Muscle of leg (tissue), 11 donors: ENCODE measurements around the gene EPOP. TPM values are rescaled to one million over a fixed set of nuclear protein-coding genes. Genes with fewer than 3 reads are reported as not detected.
A peak's percentile ranks its signal among the peaks of the same experiment; 100 is the strongest.

Experiments used
- DNase-seq: peaks from one replicate; pipeline ENCODE4 v3.0.0; 2013
- H3K27ac ChIP-seq: one replicate; pipeline ENCODE4 v1.5.1; 2013; ENCODE audit warnings: mild to moderate bottlenecking, low read length, control low read depth
- H3K27me3 ChIP-seq: one replicate; pipeline ENCODE4 v1.6.1; 2013; ENCODE audit warnings: low read length; ENCODE audit not compliant: control insufficient read depth, insufficient read depth
- H3K36me3 ChIP-seq: one replicate; pipeline ENCODE4 v1.6.1; 2013; ENCODE audit warnings: low read length; ENCODE audit not compliant: control insufficient read depth, insufficient read depth
- H3K4me1 ChIP-seq: one replicate; pipeline ENCODE4 v1.6.1; 2013; ENCODE audit warnings: low read length; ENCODE audit not compliant: control insufficient read depth, insufficient read depth
- H3K4me3 ChIP-seq: one replicate; pipeline ENCODE4 v1.5.1; 2013; ENCODE audit warnings: low read length, control low read depth
- H3K9me3 ChIP-seq: replicated peaks from 2 replicates; pipeline ENCODE4 v1.6.1; 2013; ENCODE audit warnings: low read depth, low read length; ENCODE audit not compliant: control insufficient read depth
- WGBS: methylation state at CpG from one replicate; pipeline ENCODE4 v1.1.5; 2013; ENCODE audit warnings: missing lambda C conversion rate; ENCODE audit not compliant: insufficient coverage; 5-methylcytosine and 5-hydroxymethylcytosine counted together
- polyA plus RNA-seq, 8 donors: library from polyadenylated mRNA; unstranded; fragments of 120-200 nt; gene quantifications; one replicate each; pipeline versions ENCODE4 v1.2.1 to v1.2.3, GENCODE V29; 2013; ENCODE audit warnings: inconsistent platforms in 1 of 8, low replicate concordance in 1 of 8; ENCODE audit not compliant: insufficient read length in 8 of 8, insufficient read depth in 1 of 8
- total RNA-seq: library from RNA; stranded (reverse); fragments of 120-200 nt; gene quantifications from one replicate; pipeline ENCODE4 v1.2.4, GENCODE V29; 2013

Gene EPOP
- total and polyA plus RNA-seq, 9 donors: 0.31 to 0.78 (median 0.41) TPM

DNA sequence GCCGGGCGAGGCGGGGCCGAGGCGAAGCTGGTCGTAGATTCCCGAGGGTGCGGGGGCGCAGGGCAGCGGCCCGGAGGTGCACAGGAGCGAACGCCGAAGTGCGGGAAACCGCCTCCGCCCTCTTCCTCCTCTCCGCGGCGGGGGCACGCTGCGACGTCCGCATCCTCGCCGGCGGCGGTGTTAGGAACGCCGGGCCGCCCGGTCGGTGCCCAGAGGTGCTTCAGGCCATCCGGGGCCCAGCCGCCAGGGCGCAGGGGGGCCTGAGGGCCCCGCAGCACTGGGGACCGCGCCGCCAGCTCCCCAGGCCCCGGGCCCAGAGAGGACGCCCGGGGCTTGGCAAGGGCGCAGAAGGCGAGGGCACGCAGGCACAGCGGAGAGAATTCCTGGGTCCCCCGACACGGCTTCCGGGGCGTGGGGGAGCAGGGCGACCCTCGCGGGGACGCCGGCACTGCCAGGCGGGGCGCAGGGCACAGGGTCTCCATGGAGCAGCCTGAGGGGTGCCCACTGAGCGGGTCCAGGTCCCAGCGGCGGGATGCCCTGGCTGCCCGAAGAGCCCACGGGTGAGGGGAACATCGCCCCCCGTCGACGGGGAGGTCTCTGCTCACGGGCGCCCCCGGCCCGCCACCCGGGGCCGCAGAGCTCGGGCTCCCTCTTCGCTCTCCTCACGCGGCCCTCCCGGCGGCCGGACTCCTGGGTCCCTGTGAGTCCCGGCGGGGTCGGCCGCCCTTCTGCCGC is 576 bp downstream of the EPOP start:
- Histone ChIP-seq H3K4me3 (peak overlapping the region; percentile 31), H3K36me3 (no peaks in the 10 kb centered on the region), H3K9me3 (no peaks in the 10 kb centered on the region), H3K27ac (no peak overlapping the region), H3K4me1 (peaks cover 10% of the 10 kb centered on the region), H3K27me3 (peaks cover 74% of the 10 kb centered on the region)
- WGBS: under 1% methylated on average over 85 of the region's 85 CpGs
- DNase-seq: peak; percentile 37

DNA sequence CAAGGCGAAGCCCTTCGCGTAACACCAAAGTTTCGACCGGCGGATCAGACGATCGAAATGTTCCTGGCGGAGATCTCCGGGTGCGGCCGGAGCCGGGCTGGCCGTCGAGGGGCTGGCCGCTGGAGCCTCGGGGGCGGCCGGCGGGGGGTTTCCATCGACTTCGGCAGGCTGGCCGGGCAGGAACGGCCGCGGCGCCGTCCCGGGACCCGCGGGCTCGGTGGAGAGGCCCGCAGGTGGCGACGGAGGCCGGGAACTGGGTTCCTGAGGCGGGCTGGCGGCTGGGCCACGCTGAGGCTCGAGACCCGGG is 1.1 kb downstream of the EPOP start:
- no peaks in the 10 kb centered on the region for H3K9me3 ChIP-seq
- no peak overlapping the region for H3K4me3 ChIP-seq
- peaks cover 79% of the 10 kb centered on the region for H3K27me3 ChIP-seq
- WGBS: under 1% methylated on average over 41 of the region's 41 CpGs
- peaks cover 10% of the 10 kb centered on the region for H3K4me1 ChIP-seq
- no peak overlapping the region for H3K27ac ChIP-seq
- H3K36me3 ChIP-seq: no peaks in the 10 kb centered on the region
- peak; percentile 63 for DNase-seq

DNA sequence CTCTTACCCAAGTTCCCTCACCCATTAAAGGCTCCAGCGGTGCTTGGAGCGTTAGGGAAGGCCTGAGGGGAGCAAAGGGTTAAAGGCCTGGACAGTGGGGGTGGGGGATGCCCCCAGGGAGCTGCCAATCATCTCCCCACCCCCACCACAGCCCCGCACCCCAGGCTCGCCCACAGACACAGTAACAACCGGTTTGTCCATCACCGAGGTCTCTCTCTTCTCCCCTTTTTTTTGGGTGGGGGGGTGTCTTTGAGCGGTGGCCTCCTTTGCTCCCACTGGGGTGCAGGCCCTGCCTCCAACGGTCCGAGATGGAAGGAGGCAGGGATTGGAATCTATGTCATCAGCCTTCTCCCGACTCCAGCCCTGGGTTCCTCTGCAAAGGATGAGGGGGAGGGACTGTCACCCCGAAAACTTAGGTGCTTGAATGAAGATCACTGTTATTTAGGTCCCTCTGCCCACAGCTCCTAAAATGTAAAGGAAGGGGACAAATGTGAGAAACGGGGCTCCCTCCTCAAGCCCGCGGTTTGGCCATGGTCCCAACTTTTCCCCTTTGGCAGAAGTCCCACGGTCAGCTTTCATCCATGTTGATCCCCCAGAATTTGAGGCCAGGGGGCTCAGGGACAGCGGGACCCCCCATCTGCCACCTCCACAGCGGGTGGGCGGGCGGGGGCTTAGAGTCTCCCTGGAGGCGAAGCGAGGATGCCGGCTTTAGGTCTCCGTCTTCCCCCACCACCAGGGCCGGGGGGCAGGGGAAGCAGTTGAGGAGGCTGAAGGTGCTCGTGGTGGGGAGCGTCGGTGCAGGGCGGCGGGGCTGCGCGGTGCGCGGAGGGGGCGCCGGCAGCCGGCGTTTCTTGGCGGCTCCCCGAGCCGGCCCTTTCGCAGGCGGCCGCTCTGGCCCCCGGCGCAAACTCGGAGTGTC is 1.7 kb downstream of the EPOP start:
- no peak for DNase-seq
- H3K4me1 ChIP-seq: peaks cover 10% of the 10 kb centered on the region
- WGBS: 3% methylated on average over 27 of the region's 46 CpGs
- no peak overlapping the region for H3K4me3 ChIP-seq
- no peaks in the 10 kb centered on the region for H3K36me3 ChIP-seq
- H3K27ac ChIP-seq: no peak overlapping the region
- H3K9me3 ChIP-seq: no peaks in the 10 kb centered on the region
- H3K27me3 ChIP-seq: peaks cover 85% of the 10 kb centered on the region

DNA sequence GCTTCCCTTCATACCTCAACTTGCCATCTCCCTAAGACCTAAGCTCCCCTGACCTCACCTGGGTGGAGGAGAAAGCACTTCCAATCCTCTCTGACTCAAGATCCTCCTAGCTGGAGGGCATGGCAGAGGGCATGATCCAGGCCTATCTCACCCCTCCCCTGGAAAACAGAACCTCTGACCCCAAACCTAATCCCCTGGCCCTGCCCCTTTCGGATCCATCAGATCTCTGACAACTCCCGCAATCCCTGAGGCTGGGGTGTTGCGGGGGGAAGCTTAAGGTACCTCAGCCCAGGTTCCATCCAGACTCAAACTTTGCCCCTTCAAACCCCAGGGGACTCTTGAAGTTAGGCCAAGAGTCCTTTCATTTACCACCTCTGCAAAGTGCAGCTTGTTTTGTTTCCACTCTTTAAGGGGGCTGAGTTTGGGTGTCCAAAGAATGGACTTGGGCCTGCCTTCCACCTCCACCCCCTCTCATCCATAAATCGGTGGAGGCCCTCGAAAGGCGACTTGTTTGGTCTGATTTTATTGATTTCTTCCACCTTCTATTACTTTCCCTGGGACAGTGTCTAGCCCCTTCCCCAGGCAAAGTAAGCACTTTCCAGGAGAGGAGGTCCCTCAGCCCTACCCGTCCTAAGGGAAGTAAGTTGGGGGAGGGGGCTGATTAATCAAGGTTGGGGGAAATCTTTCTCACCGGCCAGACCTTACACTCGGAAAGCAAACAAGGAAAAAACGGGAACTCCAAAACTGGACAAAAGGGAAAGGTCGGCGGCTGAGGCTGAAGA is 2.6 kb downstream of the EPOP start:
- Histone ChIP-seq H3K4me3 (no peak overlapping the region), H3K4me1 (peaks cover 7% of the 10 kb centered on the region), H3K27me3 (peaks cover 89% of the 10 kb centered on the region)

DNA sequence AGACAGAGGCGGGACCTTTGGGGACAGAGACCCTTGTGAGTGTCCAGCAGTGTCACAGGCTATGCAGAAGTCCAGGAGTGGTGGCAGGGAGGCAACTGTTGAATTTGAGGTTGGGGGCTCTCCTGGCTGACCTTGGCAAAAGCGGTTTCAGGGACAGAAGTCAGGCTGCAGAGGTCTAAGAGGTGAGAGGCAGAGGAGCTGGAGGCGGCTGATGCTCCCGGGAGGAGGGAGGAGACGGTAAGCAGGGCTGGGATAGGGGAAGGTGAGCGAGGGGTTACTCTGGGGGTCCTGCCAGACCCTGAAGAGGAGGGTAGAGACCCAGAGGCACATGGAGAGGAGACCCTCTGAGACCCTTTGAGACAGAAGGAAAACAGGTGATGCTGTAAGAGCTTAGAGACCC is 5.2 kb downstream of the EPOP start:
- Histone ChIP-seq H3K27me3 (peaks cover 70% of the 10 kb centered on the region), H3K9me3 (no peaks in the 10 kb centered on the region), H3K27ac (no peak overlapping the region), H3K36me3 (no peaks in the 10 kb centered on the region), H3K4me3 (no peak overlapping the region), H3K4me1 (peaks cover 6% of the 10 kb centered on the region)
- DNase-seq: no peak
- 4% methylated on average over 6 of the region's 6 CpGs for WGBS

More for the DNA sequence above, 2.6 kb downstream of the EPOP start:
- Histone ChIP-seq H3K27ac (no peak overlapping the region), H3K9me3 (no peaks in the 10 kb centered on the region), H3K36me3 (no peaks in the 10 kb centered on the region)
- 44% methylated on average over 6 of the region's 12 CpGs for WGBS
- no peak for DNase-seq

DNA sequence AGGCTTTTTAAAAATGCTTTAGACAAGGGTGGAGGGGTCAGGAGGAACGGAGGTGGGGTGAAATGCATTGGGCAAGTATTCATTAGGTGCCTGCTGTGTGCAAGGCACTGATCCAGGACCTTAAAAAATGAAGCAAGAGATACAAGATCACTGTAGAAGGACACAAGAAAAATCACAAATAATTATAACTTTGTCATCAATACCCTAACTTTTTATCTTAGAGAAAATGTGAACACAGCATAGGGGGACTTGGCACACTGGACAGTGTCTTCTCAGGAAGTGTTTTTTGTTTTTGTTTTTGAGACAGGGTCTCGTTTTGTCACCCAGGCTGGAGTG is 7.0 kb downstream of the EPOP start:
- 44% methylated on average over 1 of the region's 2 CpGs for WGBS
- Histone ChIP-seq H3K27ac (no peak overlapping the region), H3K27me3 (peaks cover 62% of the 10 kb centered on the region), H3K36me3 (no peaks in the 10 kb centered on the region), H3K4me1 (no peaks in the 10 kb centered on the region), H3K9me3 (no peaks in the 10 kb centered on the region), H3K4me3 (no peak overlapping the region)
- no peak for DNase-seq

DNA sequence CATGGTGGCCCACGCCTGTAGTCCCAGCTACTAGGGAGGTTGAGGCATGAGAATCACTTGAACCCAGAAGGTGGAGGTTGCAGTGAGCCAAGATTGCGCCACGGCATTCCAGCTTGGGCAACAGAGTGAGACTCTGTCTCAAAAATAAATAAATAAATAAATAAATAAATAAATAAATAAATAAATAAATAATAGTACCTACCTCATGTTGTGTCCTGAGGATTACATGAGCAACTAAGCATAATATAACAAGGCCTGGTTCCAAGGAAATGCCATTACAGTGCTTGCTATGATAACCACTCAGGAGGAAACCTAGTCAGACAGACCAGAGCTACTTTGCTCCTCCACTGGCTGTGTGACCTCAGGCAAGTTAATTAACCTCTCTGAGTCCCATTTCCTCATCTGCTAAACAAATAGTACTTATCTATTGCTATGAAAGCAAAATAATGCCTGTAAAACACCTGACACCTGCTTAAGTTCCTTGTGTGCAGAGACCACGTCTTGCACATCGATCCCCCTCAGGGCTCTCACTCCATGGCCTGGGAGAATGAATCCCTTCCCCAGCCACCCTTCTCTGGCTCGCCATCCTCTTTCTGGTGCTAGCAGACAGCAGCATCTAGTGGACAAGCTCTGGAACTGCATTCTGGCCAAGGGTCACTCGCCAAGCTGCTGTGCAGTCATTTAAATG is 7.5 kb downstream of the EPOP start:
- Histone ChIP-seq H3K4me3 (no peak overlapping the region), H3K27ac (no peak overlapping the region), H3K27me3 (peaks cover 58% of the 10 kb centered on the region), H3K4me1 (no peaks in the 10 kb centered on the region), H3K9me3 (no peaks in the 10 kb centered on the region), H3K36me3 (no peaks in the 10 kb centered on the region)
- DNase-seq: peak; percentile 75
- WGBS: 10% methylated on average over 2 of the region's 7 CpGs

DNA sequence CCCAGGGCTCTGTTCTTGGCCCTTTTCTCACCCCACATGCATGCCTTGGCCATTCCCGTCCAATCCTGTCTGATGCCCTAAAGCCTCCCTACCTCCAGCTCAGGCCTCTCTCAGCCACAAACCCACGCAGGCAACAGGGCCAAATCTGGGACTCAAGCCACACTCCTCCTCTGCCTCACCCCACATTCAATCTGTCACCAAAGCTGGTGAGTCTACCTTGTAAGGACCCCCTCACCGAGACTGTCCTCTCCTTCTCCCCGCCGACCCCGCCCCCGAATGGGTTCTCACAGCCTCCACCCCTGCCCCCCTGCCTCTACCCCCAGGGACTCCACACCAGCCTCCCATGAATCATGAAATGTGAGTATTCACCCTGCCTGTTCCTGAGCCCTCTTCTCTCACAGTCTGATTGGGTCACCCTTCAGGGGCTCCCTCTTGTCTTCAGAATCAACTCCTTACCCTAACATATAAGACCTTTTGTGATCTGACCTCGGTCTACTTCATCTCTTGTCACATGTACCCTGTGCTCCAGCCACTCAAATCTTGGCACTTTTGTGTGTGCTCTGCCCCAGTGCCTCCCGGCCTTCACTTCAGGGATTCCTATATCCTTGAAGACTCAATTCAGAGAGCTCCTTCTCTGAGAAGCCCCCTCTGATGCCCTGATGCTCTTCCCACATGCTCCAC is 10.7 kb downstream of the EPOP start:
- Histone ChIP-seq H3K4me3 (no peak overlapping the region), H3K27ac (no peak overlapping the region), H3K4me1 (no peaks in the 10 kb centered on the region), H3K27me3 (peaks cover 36% of the 10 kb centered on the region), H3K36me3 (no peaks in the 10 kb centered on the region), H3K9me3 (no peaks in the 10 kb centered on the region)
- 75% methylated on average over 6 of the region's 9 CpGs for WGBS
- DNase-seq: no peak

DNA sequence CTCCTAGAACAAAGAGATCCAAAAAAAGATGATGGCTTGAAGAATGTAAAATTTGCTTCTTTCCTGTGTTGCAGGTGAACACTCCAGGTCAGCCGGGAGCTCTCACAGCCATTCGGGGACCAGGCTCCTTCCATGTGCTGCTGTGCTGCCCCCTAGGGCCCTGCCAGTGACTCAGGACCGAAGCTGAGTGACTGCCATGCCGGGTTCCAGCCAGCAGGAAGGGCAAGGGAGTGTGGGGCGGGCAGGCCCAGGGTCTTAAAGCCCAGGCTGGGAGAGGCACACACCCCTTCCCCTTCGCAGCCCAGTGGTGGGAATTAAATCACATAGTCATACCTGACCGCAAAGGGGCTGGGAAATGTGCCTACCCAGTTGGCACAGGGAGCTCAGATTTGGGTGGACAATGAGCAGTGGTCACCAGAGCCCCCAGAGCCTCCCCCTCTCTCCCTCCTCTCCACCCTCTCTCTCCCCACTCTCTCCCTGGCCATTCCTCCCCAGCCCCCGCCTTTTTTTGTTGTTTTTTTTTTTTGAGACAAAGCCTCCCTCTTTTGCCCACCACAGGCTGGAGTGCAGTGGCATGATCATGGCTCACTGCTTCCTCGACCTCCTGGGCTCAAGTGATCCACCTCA is 11.5 kb downstream of the EPOP start:
- DNase-seq: no peak

More for the DNA sequence above, 11.5 kb downstream of the EPOP start:
- WGBS: 14% methylated on average over 8 of the region's 9 CpGs
- Histone ChIP-seq H3K27me3 (peaks cover 33% of the 10 kb centered on the region), H3K4me3 (no peak overlapping the region), H3K27ac (no peak overlapping the region), H3K4me1 (no peaks in the 10 kb centered on the region), H3K36me3 (no peaks in the 10 kb centered on the region), H3K9me3 (no peaks in the 10 kb centered on the region)
